A673 (cell line): ENCODE results near the gene IRX3. TPM values are rescaled to one million over a fixed set of nuclear protein-coding genes. Genes with fewer than 3 reads are reported as not detected.

Source experiments
- BruUV-seq: library from RNA; stranded (reverse); fragments of 400-500 nt; replicated peaks from 2 replicates; lab custom pipeline; 2021; lab: Mats Ljungman, UMichigan
- CTCF ChIA-PET: fragments of 300-600 bp; sonication (Branson Sonifier 250); formaldehyde crosslinking; loops from one replicate; lab custom pipeline; 2022; ENCODE audit warnings: antibody characterized with exemption; lab: Charles Lee
- POLR2A ChIA-PET: fragments of 300-600 bp; sonication (Branson Sonifier 250); formaldehyde crosslinking; loops from one replicate; lab custom pipeline; 2022; ENCODE audit warnings: antibody characterized with exemption; ENCODE audit not compliant: low non-redundant PET; lab: Charles Lee
- DNase-seq: peaks from one replicate; pipeline ENCODE4 v3.0.0-alpha.2; 2015; ENCODE audit warnings: low spot score
- H3K27ac ChIP-seq: fragments of 200-600 bp; sonication (generic); 2 replicates; pipeline ENCODE4 v1.5.1; 2016; ENCODE audit warnings: mixed run types, low read depth, mild to moderate bottlenecking, mixed read lengths, antibody characterized with exemption, low read length; ENCODE audit not compliant: poor library complexity, severe bottlenecking
- H3K27me3 ChIP-seq: fragments of 200-600 bp; sonication (generic); replicated peaks from 2 replicates; pipeline ENCODE4 v1.6.1; 2017; ENCODE audit warnings: mixed run types, low read depth, mild to moderate bottlenecking, mixed read lengths, antibody characterized with exemption, low read length; ENCODE audit not compliant: insufficient read depth, poor library complexity
- H3K36me3 ChIP-seq: fragments of 200-600 bp; sonication (generic); 2 replicates; pipeline ENCODE4 v1.6.1; 2016; ENCODE audit warnings: mixed run types, mild to moderate bottlenecking, mixed read lengths, antibody characterized with exemption, low read length; ENCODE audit not compliant: insufficient read depth, poor library complexity, severe bottlenecking
- H3K4me1 ChIP-seq: fragments of 200-600 bp; sonication (generic); 2 replicates; pipeline ENCODE4 v1.6.1; 2017; ENCODE audit warnings: mixed run types, mild to moderate bottlenecking, mixed read lengths, antibody characterized with exemption, low read length; ENCODE audit not compliant: insufficient read depth, poor library complexity, severe bottlenecking
- H3K4me3 ChIP-seq: fragments of 200-600 bp; sonication (generic); 2 replicates; pipeline ENCODE4 v1.5.1; 2016; ENCODE audit warnings: low read depth, mixed run types, mild to moderate bottlenecking, mixed read lengths, low read length; ENCODE audit not compliant: poor library complexity, severe bottlenecking
- H3K9me3 ChIP-seq: fragments of 200-600 bp; sonication (generic); 2 replicates; pipeline ENCODE4 v1.6.1; 2016; ENCODE audit warnings: mixed run types, low read depth, mild to moderate bottlenecking, mixed read lengths, antibody characterized with exemption, low read length; ENCODE audit not compliant: poor library complexity, severe bottlenecking
- CTCF ChIP-seq: fragments of 300-800, 200-600 bp; sonication (generic); conservative IDR thresholded peaks from 2 replicates; pipeline ENCODE4 v1.5.1; 2017; ENCODE audit warnings: low read depth, mild to moderate bottlenecking, antibody characterized with exemption, low read length, moderate library complexity, mixed read lengths
- EZH2 ChIP-seq: fragments of 200-600 bp; sonication (generic); IDR thresholded peaks from 2 replicates; pipeline ENCODE4 v1.6.1; 2017; ENCODE audit warnings: borderline replicate concordance, low read depth, mild to moderate bottlenecking, mixed read lengths, antibody characterized with exemption, low read length; ENCODE audit not compliant: poor library complexity, severe bottlenecking
- intact Hi-C: fragments of 100-400 bp; cut with micrococcal nuclease; formaldehyde crosslinking; loops from one replicate; pipeline ENCODE4 v1.10.0; 2022; ENCODE audit not compliant: unreplicated experiment
- total RNA-seq: library from RNA; stranded (reverse); gene quantifications from 2 replicates; pipeline ENCODE4 v1.2.3, GENCODE V29; 2021

IRX3 gene
- total RNA-seq, 1 experiment from 2014 or later = 22.9 TPM

- no TSS peak for BruUV-seq
- H3K4me3 ChIP-seq = no peak overlapping the region
- no peaks in the 10 kb centered on the region for H3K9me3 ChIP-seq
- no peaks in the 10 kb centered on the region for H3K4me1 ChIP-seq
- H3K27me3 ChIP-seq = no peaks in the 10 kb centered on the region
- H3K27ac ChIP-seq = no peak overlapping the region
- ChIA-PET POLR2A (interaction anchor here (0.6 kb wide), 1 partner anchor 668 kb away, joined by 9 read pairs; no protein-coding TSS in a partner anchor), CTCF (no interaction called here)
- DNase-seq = no peak
- intact Hi-C loops = no loop called here
- no peak for TF ChIP-seq CTCF
- no peak for TF ChIP-seq EZH2
- no peaks in the 10 kb centered on the region for H3K36me3 ChIP-seq
These were observed 17.1 kb downstream of the IRX3 start for GRCh38 chr16:54269461-54269860.

- ChIA-PET POLR2A (no interaction called here), CTCF (no interaction called here)
- no peak overlapping the region for H3K4me3 ChIP-seq
- intact Hi-C loops = no loop called here
- no peaks in the 10 kb centered on the region for H3K9me3 ChIP-seq
- H3K27ac ChIP-seq = no peak overlapping the region
- no peaks in the 10 kb centered on the region for H3K4me1 ChIP-seq
- DNase-seq = no peak
- H3K27me3 ChIP-seq = no peaks in the 10 kb centered on the region
- BruUV-seq = no TSS peak
- H3K36me3 ChIP-seq = no peaks in the 10 kb centered on the region
- TF ChIP-seq CTCF (no peak), EZH2 (no peak)
These were observed 17.8 kb downstream of the IRX3 start for GRCh38 chr16:54268766-54269165.

- no TSS peak for BruUV-seq
- Histone ChIP-seq H3K4me3 (no peak overlapping the region), H3K27ac (no peak overlapping the region), H3K4me1 (no peaks in the 10 kb centered on the region), H3K36me3 (no peaks in the 10 kb centered on the region), H3K27me3 (no peaks in the 10 kb centered on the region), H3K9me3 (no peaks in the 10 kb centered on the region)
- CTCF ChIA-PET = no interaction called here
- POLR2A ChIA-PET = no interaction called here
- TF ChIP-seq CTCF (no peak), EZH2 (no peak)
- intact Hi-C loops = no loop called here
- no peak for DNase-seq
These were observed 18.2 kb downstream of the IRX3 start for GRCh38 chr16:54268340-54268739.
